Superior temporal gyrus (tissue), 1 donor: Measurements from ENCODE around the gene TTC16.
A peak's percentile ranks its signal among the peaks of the same experiment; 100 is the strongest.
"Not testable (repeated sequence)": the region's sequence is repeated elsewhere in the genome, so short reads cannot be mapped to it uniquely, and the experiment has no call there.

Experiments
- DNase-seq: peaks from one replicate; pipeline ENCODE4 v3.0.0-alpha.2; 2016; ENCODE audit errors: extremely low spot score

The TTC16 gene

DNA sequence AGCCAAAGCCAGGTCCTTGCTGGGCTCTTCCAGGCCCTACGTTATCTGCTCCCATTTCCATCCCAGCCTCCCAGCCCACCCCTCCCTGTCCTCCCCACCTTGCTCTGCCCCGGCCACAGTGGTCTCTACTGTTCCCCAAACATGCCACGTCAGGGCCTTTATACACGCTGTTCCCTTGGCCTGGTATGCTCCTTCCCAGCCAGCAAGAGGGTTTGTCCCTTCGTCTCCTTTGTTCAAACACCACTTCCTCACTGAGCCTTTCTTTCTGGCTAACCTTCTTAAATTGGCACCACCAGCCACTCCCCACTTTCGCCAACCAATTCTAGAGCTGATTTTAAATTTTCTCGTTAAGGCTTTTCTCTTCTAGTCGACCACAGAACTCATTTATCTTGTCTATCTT, 52.8 kb downstream of the TTC16 start:
- no peak for DNase-seq

- no peak for DNase-seq
Observed at GRCh38 chr9:127769101-127769500, 53.2 kb downstream of the TTC16 start.

- DNase-seq, result no peak
Observed at GRCh38 chr9:127769929-127770582, 54.2 kb downstream of the TTC16 start.

GRCh38 chr9:127770583-127770904, 54.7 kb downstream of the TTC16 start:
- no peak for DNase-seq

GRCh38 chr9:127770905-127771569, 55.2 kb downstream of the TTC16 start:
- peak; percentile 77 for DNase-seq

DNA sequence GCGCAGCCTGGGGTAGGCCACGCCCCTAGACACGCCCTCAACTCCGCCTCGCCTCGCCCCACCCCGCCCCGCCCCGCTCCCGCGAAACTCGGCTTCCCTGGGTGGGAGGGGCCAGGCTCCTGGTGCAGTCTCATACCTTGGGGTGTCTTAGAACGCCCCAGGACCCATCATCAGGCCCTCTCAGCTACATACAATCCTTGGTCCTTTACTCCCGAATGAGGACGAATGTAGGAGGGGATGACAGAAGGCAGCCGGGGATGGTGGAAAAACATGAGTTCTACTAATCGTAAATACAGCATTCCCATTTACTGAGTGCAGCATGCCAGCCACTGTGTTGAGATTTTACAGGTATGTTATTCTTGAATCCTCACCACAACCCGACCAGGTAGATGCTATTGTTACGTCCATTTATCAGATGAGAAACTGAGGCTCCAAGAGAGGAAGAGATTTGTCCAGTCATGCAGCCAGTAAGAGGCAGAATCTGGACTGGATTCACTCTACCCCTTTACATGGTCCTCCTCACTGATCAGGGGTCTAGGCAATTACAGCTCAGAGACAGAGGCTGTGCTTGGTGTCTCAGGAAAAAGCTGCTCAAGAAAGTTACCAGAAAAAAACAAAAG, 55.8 kb downstream of the TTC16 start:
- no peak for DNase-seq

DNA sequence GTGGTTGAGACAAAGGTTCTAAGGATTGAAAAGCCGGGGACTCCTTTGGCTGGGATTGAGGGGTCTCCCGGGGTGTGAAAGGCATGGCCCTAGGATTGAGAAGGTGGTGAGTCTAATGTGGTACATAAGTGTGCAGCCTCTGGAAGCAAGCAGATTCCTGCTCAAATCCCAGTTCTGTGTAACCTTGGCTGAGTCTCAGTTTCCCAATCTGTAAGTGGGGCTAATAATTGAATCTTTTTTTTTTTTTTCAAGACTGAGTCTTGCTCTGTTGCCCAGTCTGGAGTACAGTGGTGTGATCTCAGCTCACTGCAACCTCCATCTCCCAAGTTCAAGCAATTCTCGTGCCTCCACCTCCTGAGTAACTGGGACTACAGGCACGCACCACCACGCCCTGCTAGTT, 56.7 kb downstream of the TTC16 start:
- DNase-seq, result no peak

DNA sequence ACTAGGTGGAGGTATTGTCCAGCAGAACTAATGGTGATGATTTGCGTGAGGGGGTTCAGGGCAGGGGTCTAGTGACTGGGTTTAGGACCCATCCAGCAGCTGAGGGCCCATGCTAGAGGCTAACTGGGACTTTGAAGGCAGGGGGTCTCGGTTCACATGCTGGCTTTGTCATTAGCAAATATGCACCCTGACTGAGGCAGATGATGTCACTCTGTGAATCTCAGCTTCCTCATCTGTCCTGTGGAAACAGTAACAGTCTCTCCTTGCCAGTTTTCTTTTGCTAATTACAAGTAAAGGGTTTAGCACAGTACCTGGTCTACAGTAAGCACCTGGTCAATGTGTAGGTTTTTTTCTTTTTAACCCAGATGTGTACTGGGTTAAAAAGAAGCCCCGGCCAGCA, 57.4 kb downstream of the TTC16 start:
- DNase-seq, result no peak

GRCh38 chr9:127773981-127774380, 58.1 kb downstream of the TTC16 start:
- no peak for DNase-seq

GRCh38 chr9:127776195-127776923, 60.5 kb downstream of the TTC16 start:
- no peak for DNase-seq

DNA sequence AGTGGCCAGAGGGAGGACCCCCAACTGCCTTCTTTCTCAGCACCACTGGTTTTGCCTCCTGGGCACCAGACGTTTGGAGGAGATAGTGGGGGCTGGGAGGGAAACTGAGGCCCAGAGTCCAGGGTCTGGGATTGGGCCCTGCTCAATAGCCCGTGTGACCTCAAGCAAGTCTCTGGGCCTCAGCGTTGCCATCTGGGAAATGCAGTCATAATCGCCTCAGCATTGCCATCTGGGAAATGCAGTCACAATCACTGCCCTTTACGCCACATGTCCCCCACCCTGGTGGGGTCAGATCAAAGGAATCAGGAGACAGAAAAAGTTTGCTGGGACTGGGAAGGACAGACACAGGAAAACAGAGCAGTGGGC, 61.0 kb downstream of the TTC16 start:
- DNase-seq, result no peak

DNA sequence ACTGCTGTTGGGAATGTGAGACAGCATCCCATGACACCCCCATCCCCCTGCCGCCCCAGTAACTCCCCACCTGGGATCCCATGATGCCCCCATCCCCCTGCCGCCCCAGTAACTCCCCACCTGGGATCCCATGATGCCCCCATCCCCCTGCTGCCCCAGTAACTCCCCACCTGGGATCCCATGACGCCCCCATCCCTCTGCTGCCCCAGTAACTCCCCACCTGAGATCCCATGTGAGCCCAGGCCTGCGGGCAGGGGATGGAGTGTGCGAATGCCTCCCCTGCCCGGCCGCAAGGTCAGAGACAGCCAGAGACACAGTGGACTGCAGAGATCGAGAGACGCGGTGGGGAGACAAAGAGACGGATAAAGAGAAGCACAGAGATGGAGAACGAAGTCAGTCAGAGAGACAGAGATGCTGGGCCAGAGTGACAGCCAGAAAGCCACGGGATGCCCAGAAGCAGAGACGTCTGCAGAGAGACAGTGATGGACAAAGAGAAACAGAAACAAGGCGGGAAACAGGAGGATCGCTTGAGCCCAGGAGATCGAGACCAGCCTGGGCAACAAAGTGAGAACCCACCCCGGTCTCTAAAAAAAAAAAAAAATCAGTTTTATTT, 61.6 kb downstream of the TTC16 start:
- no peak for DNase-seq

- no peak for DNase-seq
Observed at GRCh38 chr9:127778280-127779135, 62.6 kb downstream of the TTC16 start, which contains the start of gene SH2D3C. Gene SH2D3C, minus strand, starts transcription at chr9:127778666. Its CDS starts 39 bp downstream, at chr9:127778627.

- no peak for DNase-seq
Observed at GRCh38 chr9:127779136-127779981, 63.5 kb downstream of the TTC16 start.

- DNase-seq, result peak; percentile 63
Observed at GRCh38 chr9:127780126-127780885, 64.4 kb downstream of the TTC16 start.

GRCh38 chr9:127780909-127781308, 65.0 kb downstream of the TTC16 start:
- DNase-seq, result not testable (repeated sequence)
